ENCODE data around the gene TRIM9. TPM values are rescaled to one million over a fixed set of nuclear protein-coding genes. Genes with fewer than 3 reads are reported as not detected.

The TRIM9 gene
- polyA plus RNA-seq, 1 donor = 1.6 TPM

GRCh38 chr14:51058382-51058781, 36.5 kb downstream of the TRIM9 start:
- no peak for DNase-seq (ENCODE audit: low read depth)

GRCh38 chr14:51056421-51056820, 38.5 kb downstream of the TRIM9 start:
- DNase-seq (ENCODE audit: low read depth) = no peak

GRCh38 chr14:51053157-51053556, 41.7 kb downstream of the TRIM9 start:
- no peak for DNase-seq (ENCODE audit: low read depth)

- DNase-seq (ENCODE audit: low read depth) = no peak
Measured at GRCh38 chr14:51044961-51045360, 49.9 kb downstream of the TRIM9 start.

- no peak for DNase-seq (ENCODE audit: low read depth)
Measured at GRCh38 chr14:51041883-51042282, 53.0 kb downstream of the TRIM9 start.

GRCh38 chr14:51041108-51041531, 53.8 kb downstream of the TRIM9 start:
- no peak for DNase-seq (ENCODE audit: low read depth)

- DNase-seq (ENCODE audit: low read depth) = no peak
Measured at GRCh38 chr14:51039252-51039651, 55.7 kb downstream of the TRIM9 start.

GRCh38 chr14:51035611-51036192, 59.2 kb downstream of the TRIM9 start:
- DNase-seq (ENCODE audit: low read depth) = no peak

- DNase-seq (ENCODE audit: low read depth) = no peak
Measured at GRCh38 chr14:51028851-51029754, 65.8 kb downstream of the TRIM9 start.

- no peak for DNase-seq (ENCODE audit: low read depth)
Measured at GRCh38 chr14:51028361-51028760, 66.5 kb downstream of the TRIM9 start.

GRCh38 chr14:51024377-51024776, 70.5 kb downstream of the TRIM9 start:
- DNase-seq (ENCODE audit: low read depth) = no peak

GRCh38 chr14:51023964-51024363, 70.9 kb downstream of the TRIM9 start:
- no peak for DNase-seq (ENCODE audit: low read depth)

- no peak for DNase-seq (ENCODE audit: low read depth)
Measured at GRCh38 chr14:51022769-51023168, 72.1 kb downstream of the TRIM9 start.

GRCh38 chr14:51020024-51020710, 74.7 kb downstream of the TRIM9 start:
- DNase-seq (ENCODE audit: low read depth) = no peak

- no peak for DNase-seq (ENCODE audit: low read depth)
Measured at GRCh38 chr14:51019089-51019488, 75.8 kb downstream of the TRIM9 start.

GRCh38 chr14:51018521-51018920, 76.4 kb downstream of the TRIM9 start:
- DNase-seq (ENCODE audit: low read depth) = no peak

- no peak for DNase-seq (ENCODE audit: low read depth)
Measured at GRCh38 chr14:51014625-51015024, 80.3 kb downstream of the TRIM9 start.

GRCh38 chr14:51014086-51014485, 80.8 kb downstream of the TRIM9 start:
- DNase-seq (ENCODE audit: low read depth) = peak; percentile 51

GRCh38 chr14:51012055-51012454, 82.8 kb downstream of the TRIM9 start:
- DNase-seq (ENCODE audit: low read depth) = no peak

- no peak for DNase-seq (ENCODE audit: low read depth)
Measured at GRCh38 chr14:51008446-51008845, 86.5 kb downstream of the TRIM9 start.

GRCh38 chr14:51006781-51007211, 88.1 kb downstream of the TRIM9 start:
- no peak for DNase-seq (ENCODE audit: low read depth)

GRCh38 chr14:51006324-51006723, 88.6 kb downstream of the TRIM9 start:
- DNase-seq (ENCODE audit: low read depth) = no peak

All from forelimb muscle (tissue), 1 donor.